SK-N-SH (cell line): ENCODE data around the gene EBF3. TPM values are rescaled to one million over a fixed set of nuclear protein-coding genes. Genes with fewer than 3 reads are reported as not detected.

Experiments used
- CTCF ChIA-PET: fragments of 300-600, 350-600 bp; formaldehyde crosslinking; extraction: SDS; loops from one replicate; lab custom pipeline; 2021; lab: Yijun Ruan, JAX
- POLR2A ChIA-PET: fragments of 350-600 bp; sonication (Branson Sonifier 250); formaldehyde crosslinking; extraction: SDS; loops from one replicate; lab custom pipeline; 2020; ENCODE audit warnings: antibody characterized with exemption, inconsistent platforms; lab: Yijun Ruan, JAX
- DNase-seq: peaks from one replicate; pipeline ENCODE4 v3.0.0; 2012
- H2AFZ ChIP-seq: fragments of 200-600 bp; sonication (generic); 2 replicates; pipeline ENCODE4 v1.8.1; 2016; ENCODE audit warnings: antibody characterized with exemption, mild to moderate bottlenecking, low read depth
- H3F3A ChIP-seq: fragments of 200-600 bp; sonication (generic); replicated peaks from 2 replicates; pipeline ENCODE3; 2016; ENCODE audit warnings: antibody characterized with exemption, mild to moderate bottlenecking; ENCODE audit not compliant: insufficient read depth
- H3K27ac ChIP-seq, 2 experiments: fragments of 200-500 bp in 1 of 2; fragments of 200-600 bp in 1 of 2; sonication (Bioruptor generic) in 1 of 2; sonication (generic), shearing (Covaris generic) in 1 of 2; 2 replicates each; pipeline versions ENCODE4 v1.5.1 to v1.6.1; 2014 to 2016; ENCODE audit warnings: low read depth in 2 of 2, inconsistent platforms in 1 of 2, low read length in 1 of 2, mild to moderate bottlenecking in 1 of 2, mixed read lengths in 1 of 2
- H3K27me3 ChIP-seq: fragments of 200-600 bp; sonication (generic), shearing (Covaris generic); 2 replicates; pipeline ENCODE4 v1.6.1; 2016; ENCODE audit warnings: mixed run types; ENCODE audit not compliant: insufficient read depth
- H3K36me3 ChIP-seq, 2 experiments: fragments of 200-500 bp in 1 of 2; fragments of 200-600 bp in 1 of 2; sonication (Bioruptor generic) in 1 of 2; sonication (generic) in 1 of 2; replicated peaks in 1 of 2; 2 replicates each; pipeline versions ENCODE3 to v1.5.1; 2014 to 2016; ENCODE audit warnings: low read length in 1 of 2, mild to moderate bottlenecking in 1 of 2; ENCODE audit not compliant: insufficient read depth in 2 of 2, control insufficient read depth in 1 of 2
- H3K4me1 ChIP-seq, 2 experiments: fragments of 200-500 bp in 1 of 2; fragments of 200-600 bp in 1 of 2; sonication (Bioruptor generic) in 1 of 2; sonication (generic), shearing (Covaris generic) in 1 of 2; 2 replicates each; pipeline versions ENCODE4 v1.5.1 to v1.6.1; 2014 to 2016; ENCODE audit warnings: low read depth in 1 of 2, low read length in 1 of 2, mixed run types in 1 of 2; ENCODE audit not compliant: insufficient read depth in 2 of 2, control insufficient read depth in 1 of 2
- H3K4me2 ChIP-seq: fragments of 200-600 bp; sonication (generic), shearing (Covaris generic); 2 replicates; pipeline ENCODE4 v1.6.1; 2017; ENCODE audit warnings: mixed run types
- H3K4me3 ChIP-seq, 2 experiments: fragments of 200-500 bp in 1 of 2; fragments of 200-600 bp in 1 of 2; sonication (Bioruptor generic) in 1 of 2; sonication (generic), shearing (Covaris generic) in 1 of 2; 2 replicates each; pipeline versions ENCODE4 v1.5.1 to v1.8.1; 2014 to 2016; ENCODE audit warnings: low read depth in 2 of 2, inconsistent platforms in 1 of 2, low read length in 1 of 2, mild to moderate bottlenecking in 1 of 2, mixed read lengths in 1 of 2, moderate library complexity in 1 of 2
- H3K79me2 ChIP-seq: fragments of 200-600 bp; sonication (generic); 2 replicates; pipeline ENCODE4 v1.8.1; 2017; ENCODE audit warnings: mild to moderate bottlenecking; ENCODE audit not compliant: insufficient read depth
- H3K9ac ChIP-seq: fragments of 200-600 bp; sonication (generic); 2 replicates; pipeline ENCODE4 v1.6.1; 2017; ENCODE audit warnings: mixed run types
- H3K9me2 ChIP-seq: fragments of 200-600 bp; sonication (generic); 2 replicates; pipeline ENCODE4 v1.6.1; 2017; ENCODE audit warnings: mixed run types
- H3K9me3 ChIP-seq: fragments of 200-600 bp; sonication (generic); 2 replicates; pipeline ENCODE4 v1.6.1; 2017; ENCODE audit warnings: mixed run types, mild to moderate bottlenecking, moderate library complexity
- H4K20me1 ChIP-seq: fragments of 200-600 bp; sonication (generic); 2 replicates; pipeline ENCODE4 v1.6.1; 2017; ENCODE audit warnings: mild to moderate bottlenecking, mixed run types; ENCODE audit not compliant: insufficient read depth
- CHD2 ChIP-seq: fragments of 150-350 bp; IDR thresholded peaks from 2 replicates; pipeline ENCODE4 v1.6.1; 2018; ENCODE audit warnings: low read length; ENCODE audit not compliant: partially characterized antibody
- EP300 ChIP-seq, 2 experiments: IDR thresholded peaks; 2 replicates each; pipeline versions ENCODE4 v1.4.0 to v1.6.1; 2012; ENCODE audit warnings: borderline replicate concordance in 1 of 2, low read depth in 1 of 2, low read length in 1 of 2
- EZH2phosphoT487 ChIP-seq: fragments of 200-600 bp; sonication (generic); IDR thresholded peaks from 2 replicates; pipeline ENCODE4 v1.6.1; 2017; ENCODE audit warnings: low read depth, mixed run types, mild to moderate bottlenecking, antibody characterized with exemption, moderate library complexity, borderline replicate concordance
- FOSL2 ChIP-seq: IDR thresholded peaks from 2 replicates; pipeline ENCODE4 v1.4.0; 2012; ENCODE audit warnings: low read depth, mild to moderate bottlenecking, moderate library complexity, borderline replicate concordance
- GABPA ChIP-seq: IDR thresholded peaks from 2 replicates; pipeline ENCODE4 v1.4.0; 2012; ENCODE audit warnings: low read depth, mild to moderate bottlenecking
- GATA2 ChIP-seq: sonication (generic); formaldehyde crosslinking; IDR thresholded peaks from 2 replicates; pipeline ENCODE4 v1.5.0; 2020; ENCODE audit warnings: mild to moderate bottlenecking, missing genetic modification reagents
- JUND ChIP-seq: IDR thresholded peaks from 2 replicates; pipeline ENCODE4 v1.4.0; 2012
- MXI1 ChIP-seq: IDR thresholded peaks from 2 replicates; pipeline ENCODE4 v1.6.1; 2012; ENCODE audit warnings: mild to moderate bottlenecking, low read depth, low read length, improper control_type of control experiment
- NRF1 ChIP-seq: IDR thresholded peaks from 2 replicates; pipeline ENCODE4 v1.6.1; 2012; ENCODE audit warnings: low read depth, mild to moderate bottlenecking, low read length
- RAD21 ChIP-seq: IDR thresholded peaks from 2 replicates; pipeline ENCODE4 v1.6.1; 2012; ENCODE audit warnings: mild to moderate bottlenecking, low read length
- RCOR1 ChIP-seq: fragments of 150-350 bp; IDR thresholded peaks from 2 replicates; pipeline ENCODE4 v1.6.1; 2017; ENCODE audit warnings: antibody characterized with exemption, low read length
- REST ChIP-seq: IDR thresholded peaks from 2 replicates; pipeline ENCODE4 v1.6.1; 2012; ENCODE audit warnings: mild to moderate bottlenecking, low read depth, low read length, moderate library complexity
- RXRA ChIP-seq: IDR thresholded peaks from 2 replicates; pipeline ENCODE4 v1.4.0; 2012; ENCODE audit warnings: low read depth, mild to moderate bottlenecking, borderline replicate concordance
- TCF12 ChIP-seq: IDR thresholded peaks from 2 replicates; pipeline ENCODE4 v1.4.0; 2012
- TEAD4 ChIP-seq: IDR thresholded peaks from 2 replicates; pipeline ENCODE4 v1.4.0; 2012; ENCODE audit warnings: mild to moderate bottlenecking, borderline replicate concordance; ENCODE audit not compliant: insufficient read depth
- USF2 ChIP-seq: fragments of 150-350 bp; IDR thresholded peaks from 2 replicates; pipeline ENCODE4 v1.6.1; 2017; ENCODE audit warnings: antibody characterized with exemption, low read length, low read depth, borderline replicate concordance
- WGBS: methylation state at CpG from one replicate; pipeline ENCODE4 v1.1.6; 2017; ENCODE audit warnings: low lambda C conversion rate; 5-methylcytosine and 5-hydroxymethylcytosine counted together
- polyA plus RNA-seq, 3 experiments: library from polyadenylated mRNA; depleted of rRNA; stranded (reverse); fragments of >200 nt; gene quantifications; 2 replicates each; pipeline ENCODE4 v1.2.3, GENCODE V29; 2012
- TF ChIP-seq, protein P1 (sequence below): IDR thresholded peaks from 2 replicates; pipeline ENCODE4 v1.4.0; 2012; ENCODE audit warnings: low read depth
- TF ChIP-seq, protein P2 (sequence below): IDR thresholded peaks from 2 replicates; pipeline ENCODE4 v1.4.0; 2012; ENCODE audit warnings: low read depth, borderline replicate concordance
- TF ChIP-seq, protein P3 (sequence below): fragments of 200-600 bp; sonication (generic); IDR thresholded peaks from 2 replicates; pipeline ENCODE4 v1.6.1; 2017; ENCODE audit warnings: antibody characterized with exemption, mild to moderate bottlenecking, moderate library complexity

Gene EBF3
- polyA plus RNA-seq, 1 of the 3 experiments (the other 2 are of a cell fraction): not detected

DNA sequence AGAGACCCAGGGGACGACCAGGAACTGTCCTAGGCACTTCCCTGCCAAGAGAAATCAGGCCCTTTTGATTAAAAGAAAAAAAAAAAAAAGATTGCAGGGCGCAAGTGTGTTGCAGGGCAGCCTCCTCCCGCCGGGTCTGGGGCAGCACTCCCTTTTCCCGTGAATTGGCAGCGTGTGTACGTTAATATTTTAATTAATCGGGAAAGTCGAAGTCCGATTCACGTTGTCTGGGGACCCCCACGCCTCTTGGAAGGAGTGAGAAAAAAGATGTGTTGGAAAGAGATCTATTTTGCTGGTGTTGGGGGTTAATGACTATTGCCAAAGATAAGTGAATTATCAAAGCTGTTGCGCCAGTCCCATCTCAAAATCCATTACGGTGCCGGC, 1.3 kb upstream of the EBF3 start:
- no peak for TF ChIP-seq NRF1
- no peak for TF ChIP-seq REST
- no peak for TF ChIP-seq RCOR1
- TF ChIP-seq GABPA: no peak
- no peak for TF ChIP-seq TCF12
- no peak for TF ChIP-seq CHD2
- TF ChIP-seq, protein P1, sequence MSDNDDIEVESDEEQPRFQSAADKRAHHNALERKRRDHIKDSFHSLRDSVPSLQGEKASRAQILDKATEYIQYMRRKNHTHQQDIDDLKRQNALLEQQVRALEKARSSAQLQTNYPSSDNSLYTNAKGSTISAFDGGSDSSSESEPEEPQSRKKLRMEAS: no peak
- TF ChIP-seq EZH2phosphoT487: no peak; the same call in 1 of the 2 replicates
- no peak for TF ChIP-seq JUND
- TF ChIP-seq FOSL2: no peak
- TF ChIP-seq TEAD4: no peak
- TF ChIP-seq MXI1: no peak
- TF ChIP-seq, protein P2, sequence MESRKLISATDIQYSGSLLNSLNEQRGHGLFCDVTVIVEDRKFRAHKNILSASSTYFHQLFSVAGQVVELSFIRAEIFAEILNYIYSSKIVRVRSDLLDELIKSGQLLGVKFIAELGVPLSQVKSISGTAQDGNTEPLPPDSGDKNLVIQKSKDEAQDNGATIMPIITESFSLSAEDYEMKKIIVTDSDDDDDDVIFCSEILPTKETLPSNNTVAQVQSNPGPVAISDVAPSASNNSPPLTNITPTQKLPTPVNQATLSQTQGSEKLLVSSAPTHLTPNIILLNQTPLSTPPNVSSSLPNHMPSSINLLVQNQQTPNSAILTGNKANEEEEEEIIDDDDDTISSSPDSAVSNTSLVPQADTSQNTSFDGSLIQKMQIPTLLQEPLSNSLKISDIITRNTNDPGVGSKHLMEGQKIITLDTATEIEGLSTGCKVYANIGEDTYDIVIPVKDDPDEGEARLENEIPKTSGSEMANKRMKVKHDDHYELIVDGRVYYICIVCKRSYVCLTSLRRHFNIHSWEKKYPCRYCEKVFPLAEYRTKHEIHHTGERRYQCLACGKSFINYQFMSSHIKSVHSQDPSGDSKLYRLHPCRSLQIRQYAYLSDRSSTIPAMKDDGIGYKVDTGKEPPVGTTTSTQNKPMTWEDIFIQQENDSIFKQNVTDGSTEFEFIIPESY: no peak
- TF ChIP-seq USF2: no peak
- no peak for TF ChIP-seq RXRA
- no peak for TF ChIP-seq GATA2 (CRISPR knock-in tag)
- no peak for TF ChIP-seq EP300 (IDR thresholded peaks at IDR 0.05; ENCODE audit: borderline replicate concordance in 1 of 2, low read depth in 1 of 2, low read length in 1 of 2)
- TF ChIP-seq RAD21: no peak
- TF ChIP-seq, protein P3, sequence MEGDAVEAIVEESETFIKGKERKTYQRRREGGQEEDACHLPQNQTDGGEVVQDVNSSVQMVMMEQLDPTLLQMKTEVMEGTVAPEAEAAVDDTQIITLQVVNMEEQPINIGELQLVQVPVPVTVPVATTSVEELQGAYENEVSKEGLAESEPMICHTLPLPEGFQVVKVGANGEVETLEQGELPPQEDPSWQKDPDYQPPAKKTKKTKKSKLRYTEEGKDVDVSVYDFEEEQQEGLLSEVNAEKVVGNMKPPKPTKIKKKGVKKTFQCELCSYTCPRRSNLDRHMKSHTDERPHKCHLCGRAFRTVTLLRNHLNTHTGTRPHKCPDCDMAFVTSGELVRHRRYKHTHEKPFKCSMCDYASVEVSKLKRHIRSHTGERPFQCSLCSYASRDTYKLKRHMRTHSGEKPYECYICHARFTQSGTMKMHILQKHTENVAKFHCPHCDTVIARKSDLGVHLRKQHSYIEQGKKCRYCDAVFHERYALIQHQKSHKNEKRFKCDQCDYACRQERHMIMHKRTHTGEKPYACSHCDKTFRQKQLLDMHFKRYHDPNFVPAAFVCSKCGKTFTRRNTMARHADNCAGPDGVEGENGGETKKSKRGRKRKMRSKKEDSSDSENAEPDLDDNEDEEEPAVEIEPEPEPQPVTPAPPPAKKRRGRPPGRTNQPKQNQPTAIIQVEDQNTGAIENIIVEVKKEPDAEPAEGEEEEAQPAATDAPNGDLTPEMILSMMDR: no peak
- ChIA-PET POLR2A (no interaction called here), CTCF (interaction anchor here (0.9 to 1.9 kb wide), 5 partner anchors 9 to 933 kb away, joined by 3 to 8 read pairs (median 3); no protein-coding TSS in a partner anchor)
- no peaks in the 10 kb centered on the region for H3K9me2 ChIP-seq
- H3K9ac ChIP-seq: no peak overlapping the region
- H3F3A ChIP-seq: no peaks in the 10 kb centered on the region
- H2AFZ ChIP-seq: no peak overlapping the region
- no peaks in the 10 kb centered on the region for H3K9me3 ChIP-seq
- no peak for DNase-seq
- H3K4me2 ChIP-seq: no peak overlapping the region
- WGBS: 9% methylated on average over 15 of the region's 15 CpGs
- H3K27ac ChIP-seq: no peak overlapping the region
- H3K79me2 ChIP-seq: no peaks in the 10 kb centered on the region
- H3K4me1 ChIP-seq: peaks cover 0 to 6% of the 10 kb centered on the region in 2 experiments; a peak in 2 of 4 replicates
- H3K4me3 ChIP-seq: no peak overlapping the region
- no peaks in the 10 kb centered on the region for H3K36me3 ChIP-seq
- peaks cover 69% of the 10 kb centered on the region for H3K27me3 ChIP-seq
- H4K20me1 ChIP-seq: no peaks in the 10 kb centered on the region
